Stimulated activated CD4-positive, alpha-beta T cell treated with anti-CD3 and anti-CD28 coated beads, Interleukin-12 subunit alpha, Interleukin-12 subunit beta, amount 100 ng/mL, for 4 hours (primary cell): ENCODE measurements around the gene TGFBR3L.
"Not testable (repeated sequence)": the region's sequence is repeated elsewhere in the genome, so short reads cannot be mapped to it uniquely, and the experiment has no call there.

Experiments
- DNase-seq: peaks from one replicate; pipeline ENCODE4 v3.0.0-alpha.2; 2020

Gene TGFBR3L

GRCh38 chr19:7918615-7919421, 4.2 kb downstream of the TGFBR3L start:
- no peak for DNase-seq

- peak; percentile 95 for DNase-seq
These were observed 5.2 kb downstream of the TGFBR3L start, which contains the start of gene SNAPC2 for GRCh38 chr19:7919610-7920518. Gene SNAPC2, plus strand, starts transcription at chr19:7920338. Its CDS starts 29 bp downstream, at chr19:7920367.

- DNase-seq, result peak; percentile 100
These were observed 6.1 kb downstream of the TGFBR3L start for GRCh38 chr19:7920519-7921301.

- DNase-seq, result no peak
These were observed 6.8 kb downstream of the TGFBR3L start for GRCh38 chr19:7921302-7921966.

GRCh38 chr19:7921967-7922835, 7.6 kb downstream of the TGFBR3L start:
- DNase-seq, result no peak

- DNase-seq, result no peak
These were observed 8.2 kb downstream of the TGFBR3L start for GRCh38 chr19:7922836-7923195.

GRCh38 chr19:7923295-7924191, 8.9 kb downstream of the TGFBR3L start:
- no peak for DNase-seq

GRCh38 chr19:7924241-7924640, 9.6 kb downstream of the TGFBR3L start:
- DNase-seq, result no peak

GRCh38 chr19:7924651-7925170, 10.1 kb downstream of the TGFBR3L start:
- no peak for DNase-seq

- peak; percentile 75 for DNase-seq
These were observed 10.7 kb downstream of the TGFBR3L start for GRCh38 chr19:7925171-7925851.

- peak; percentile 82 for DNase-seq
These were observed 11.5 kb downstream of the TGFBR3L start, which contains the start of gene CTXN1 for GRCh38 chr19:7926021-7926726. Gene CTXN1, minus strand, starts transcription at chr19:7926135. Its CDS starts 597 bp downstream, at chr19:7925538.

- no peak for DNase-seq
These were observed 12.3 kb downstream of the TGFBR3L start for GRCh38 chr19:7926727-7927604.

- no peak for DNase-seq
These were observed 13.1 kb downstream of the TGFBR3L start for GRCh38 chr19:7927605-7928333.

GRCh38 chr19:7928334-7928706, 13.7 kb downstream of the TGFBR3L start:
- DNase-seq, result no peak

- DNase-seq, result peak; percentile 45
These were observed 14.4 kb downstream of the TGFBR3L start for GRCh38 chr19:7928741-7929701.

GRCh38 chr19:7930030-7930429, 15.4 kb downstream of the TGFBR3L start:
- not testable (repeated sequence) for DNase-seq
